HG03439 (cell line): Measurements from ENCODE around the gene KIF18B.

Source experiments
- ATAC-seq: cut with Tn5 transposase; IDR thresholded peaks from one replicate; pipeline ENCODE4 v1.9.1; 2021; ENCODE audit warnings: mild to moderate bottlenecking, moderate library complexity; ENCODE audit not compliant: unreplicated experiment

Gene KIF18B

GRCh38 chr17:44921122-44921882, 26.3 kb downstream of the KIF18B start:
- no peak for ATAC-seq

- no peak for ATAC-seq
These were observed 27.0 kb downstream of the KIF18B start for GRCh38 chr17:44920565-44920940.

- peak; percentile 74 for ATAC-seq
These were observed 27.5 kb downstream of the KIF18B start for GRCh38 chr17:44919885-44920564.

- no peak for ATAC-seq
These were observed 28.2 kb downstream of the KIF18B start for GRCh38 chr17:44919411-44919810.

GRCh38 chr17:44918006-44918405, 29.6 kb downstream of the KIF18B start:
- ATAC-seq: no peak

GRCh38 chr17:44917456-44917855, 30.1 kb downstream of the KIF18B start:
- ATAC-seq: no peak

- no peak for ATAC-seq
These were observed 30.8 kb downstream of the KIF18B start for GRCh38 chr17:44916781-44917241.

- no peak for ATAC-seq
These were observed 31.5 kb downstream of the KIF18B start for GRCh38 chr17:44915862-44916780.

GRCh38 chr17:44915321-44915726, 32.2 kb downstream of the KIF18B start, which contains the start of gene GFAP:
Gene GFAP, minus strand, starts transcription at chr17:44915500. Its CDS starts 14 bp downstream, at chr17:44915486.
- no peak for ATAC-seq

- ATAC-seq: no peak
These were observed 32.8 kb downstream of the KIF18B start for GRCh38 chr17:44914698-44915271.

- ATAC-seq: no peak
These were observed 33.4 kb downstream of the KIF18B start for GRCh38 chr17:44914148-44914547.

- no peak for ATAC-seq
These were observed 33.9 kb downstream of the KIF18B start for GRCh38 chr17:44913676-44914075.

- ATAC-seq: no peak
These were observed 34.6 kb downstream of the KIF18B start for GRCh38 chr17:44912763-44913544.

GRCh38 chr17:44911133-44912001, 36.2 kb downstream of the KIF18B start:
- ATAC-seq: no peak

GRCh38 chr17:44910231-44911106, 37.1 kb downstream of the KIF18B start:
- no peak for ATAC-seq

GRCh38 chr17:44909681-44910144, 37.9 kb downstream of the KIF18B start:
- no peak for ATAC-seq

- no peak for ATAC-seq
These were observed 38.7 kb downstream of the KIF18B start for GRCh38 chr17:44908761-44909326.
